ENCODE data around the gene TMEM106C. TPM values are rescaled to one million over a fixed set of nuclear protein-coding genes. Genes with fewer than 3 reads are reported as not detected.

Gene TMEM106C
- total RNA-seq, 5 donors from 2014 or later (not counting 1 experiment from before 2014, with no cell fraction given), result 25.8 to 36.5 (median 31.3) TPM

- Histone ChIP-seq H3K36me3 (ENCODE audit: control insufficient read depth in 2 of 2, extremely low read depth in 1 of 2, insufficient read depth in 1 of 2, low read length in 1 of 2) (no peaks in the 10 kb centered on the region), H3K9me3 (no peaks in the 10 kb centered on the region), H3K27ac (ENCODE audit: low read length) (no peak overlapping the region), H3K4me1 (ENCODE audit: control insufficient read depth in 1 of 2, extremely low read depth in 1 of 2, insufficient read depth in 2 of 2, low read length in 2 of 2) (peaks cover 0 to 9% of the 10 kb centered on the region in 2 experiments), H3K27me3 (replicated peaks in 1 of 2; ENCODE audit: control insufficient read depth in 2 of 2, extremely low read depth in 1 of 2, insufficient read depth in 2 of 2, low read length in 1 of 2) (peaks cover 0 to 36% of the 10 kb centered on the region in 2 experiments), H3K4me3 (ENCODE audit: control insufficient read depth in 1 of 2, extremely low read depth in 1 of 2, low read length in 1 of 2) (no peak overlapping the region)
- CTCF ChIA-PET, result no interaction called here
- POLR2A ChIA-PET, result no interaction called here
- no peak overlapping the region for H3K4me3 Mint-ChIP-seq
- H3K27ac Mint-ChIP-seq, result no peak overlapping the region
- H3K9me3 Mint-ChIP-seq, result no peaks in the 10 kb centered on the region
- H3K4me1 Mint-ChIP-seq, result peaks cover 0 to 7% (median 3%) of the 10 kb centered on the region in 3 donors
- peak in 30 of 35 experiments; percentile 11 to 64 (median 32) for DNase-seq
- no peaks in the 10 kb centered on the region for H3K36me3 Mint-ChIP-seq
- peaks cover 18 to 20% of the 10 kb centered on the region in 2 donors for H3K27me3 Mint-ChIP-seq
- peak; percentile 56 to 77 (median 68) for ATAC-seq (replicated peaks in 1 of 4)
- WGBS (ENCODE audit: insufficient coverage), result 52% methylated on average over 38 of the region's 40 CpGs
Measured at GRCh38 chr12:47941871-47942613, 21.4 kb upstream of the TMEM106C start.

GRCh38 chr12:47942614-47943225 is 20.7 kb upstream of the TMEM106C start:
- WGBS (ENCODE audit: insufficient coverage), result 75% methylated on average over 10 of the region's 31 CpGs
- no peak overlapping the region for H3K27ac Mint-ChIP-seq

GRCh38 chr12:47943623-47944340 is 19.6 kb upstream of the TMEM106C start:
- no peaks in the 10 kb centered on the region for H3K36me3 Mint-ChIP-seq
- ATAC-seq (replicated peaks in 1 of 4) (no peak), DNase-seq (no peak)
- H3K4me3 ChIP-seq (ENCODE audit: control insufficient read depth in 1 of 2, extremely low read depth in 1 of 2, low read length in 1 of 2), result no peak overlapping the region
- peaks cover 0 to 36% of the 10 kb centered on the region in 2 experiments for H3K27me3 ChIP-seq (replicated peaks in 1 of 2; ENCODE audit: control insufficient read depth in 2 of 2, extremely low read depth in 1 of 2, insufficient read depth in 2 of 2, low read length in 1 of 2)
- POLR2A ChIA-PET, result no interaction called here
- no peaks in the 10 kb centered on the region for H3K9me3 ChIP-seq
- H3K4me3 Mint-ChIP-seq, result no peak overlapping the region
- H3K36me3 ChIP-seq (ENCODE audit: control insufficient read depth in 2 of 2, extremely low read depth in 1 of 2, insufficient read depth in 1 of 2, low read length in 1 of 2), result no peaks in the 10 kb centered on the region
- H3K27ac Mint-ChIP-seq, result no peak overlapping the region
- CTCF ChIA-PET, result no interaction called here
- no peaks in the 10 kb centered on the region for H3K9me3 Mint-ChIP-seq
- H3K4me1 ChIP-seq (ENCODE audit: control insufficient read depth in 1 of 2, extremely low read depth in 1 of 2, insufficient read depth in 2 of 2, low read length in 2 of 2), result peaks cover 0 to 9% of the 10 kb centered on the region in 2 experiments
- H3K4me1 Mint-ChIP-seq, result peaks cover 0 to 7% (median 3%) of the 10 kb centered on the region in 3 donors
- no peak overlapping the region for H3K27ac ChIP-seq (ENCODE audit: low read length)
- peaks cover 19 to 20% of the 10 kb centered on the region in 2 donors for H3K27me3 Mint-ChIP-seq
- 70% methylated on average over 9 of the region's 12 CpGs for WGBS (ENCODE audit: insufficient coverage)

More at GRCh38 chr12:47942614-47943225, 20.7 kb upstream of the TMEM106C start:
- Mint-ChIP-seq H3K4me3 (no peak overlapping the region), H3K27me3 (peaks cover 19 to 20% of the 10 kb centered on the region in 2 donors), H3K36me3 (no peaks in the 10 kb centered on the region), H3K9me3 (no peaks in the 10 kb centered on the region), H3K4me1 (peaks cover 0 to 7% (median 3%) of the 10 kb centered on the region in 3 donors)
- no peaks in the 10 kb centered on the region for H3K36me3 ChIP-seq (ENCODE audit: control insufficient read depth in 2 of 2, extremely low read depth in 1 of 2, insufficient read depth in 1 of 2, low read length in 1 of 2)
- ChIA-PET CTCF (no interaction called here), POLR2A (no interaction called here)
- H3K4me1 ChIP-seq (ENCODE audit: control insufficient read depth in 1 of 2, extremely low read depth in 1 of 2, insufficient read depth in 2 of 2, low read length in 2 of 2), result peaks cover 0 to 9% of the 10 kb centered on the region in 2 experiments
- ATAC-seq (replicated peaks in 1 of 4) (no peak), DNase-seq (no peak)
- no peak overlapping the region for H3K4me3 ChIP-seq (ENCODE audit: control insufficient read depth in 1 of 2, extremely low read depth in 1 of 2, low read length in 1 of 2)
- no peaks in the 10 kb centered on the region for H3K9me3 ChIP-seq
- H3K27ac ChIP-seq (ENCODE audit: low read length), result no peak overlapping the region
- peaks cover 0 to 36% of the 10 kb centered on the region in 2 experiments for H3K27me3 ChIP-seq (replicated peaks in 1 of 2; ENCODE audit: control insufficient read depth in 2 of 2, extremely low read depth in 1 of 2, insufficient read depth in 2 of 2, low read length in 1 of 2)

GRCh38 chr12:47944685-47945340 is 18.6 kb upstream of the TMEM106C start:
- H3K36me3 Mint-ChIP-seq, result no peaks in the 10 kb centered on the region
- Histone ChIP-seq H3K36me3 (ENCODE audit: control insufficient read depth in 2 of 2, extremely low read depth in 1 of 2, insufficient read depth in 1 of 2, low read length in 1 of 2) (no peaks in the 10 kb centered on the region), H3K4me1 (ENCODE audit: control insufficient read depth in 1 of 2, extremely low read depth in 1 of 2, insufficient read depth in 2 of 2, low read length in 2 of 2) (peaks cover 0 to 9% of the 10 kb centered on the region in 2 experiments), H3K4me3 (ENCODE audit: control insufficient read depth in 1 of 2, extremely low read depth in 1 of 2, low read length in 1 of 2) (no peak overlapping the region), H3K9me3 (no peaks in the 10 kb centered on the region), H3K27me3 (replicated peaks in 1 of 2; ENCODE audit: control insufficient read depth in 2 of 2, extremely low read depth in 1 of 2, insufficient read depth in 2 of 2, low read length in 1 of 2) (peaks cover 0 to 41% of the 10 kb centered on the region in 2 experiments), H3K27ac (ENCODE audit: low read length) (no peak overlapping the region)
- POLR2A ChIA-PET, result no interaction called here
- no peak overlapping the region for H3K4me3 Mint-ChIP-seq
- H3K27ac Mint-ChIP-seq, result no peak overlapping the region
- 90% methylated on average over 5 of the region's 6 CpGs for WGBS (ENCODE audit: insufficient coverage)
- H3K27me3 Mint-ChIP-seq, result peaks cover 19 to 20% of the 10 kb centered on the region in 2 donors
- DNase-seq (no peak), ATAC-seq (replicated peaks in 1 of 4) (no peak)
- H3K4me1 Mint-ChIP-seq, result peaks cover 0 to 9% (median 3%) of the 10 kb centered on the region in 3 donors
- CTCF ChIA-PET, result no interaction called here
- H3K9me3 Mint-ChIP-seq, result no peaks in the 10 kb centered on the region

- Mint-ChIP-seq H3K36me3 (no peaks in the 10 kb centered on the region), H3K4me3 (no peak overlapping the region), H3K27ac (no peak overlapping the region), H3K27me3 (peaks cover 20 to 21% of the 10 kb centered on the region in 2 donors), H3K4me1 (peaks cover 0 to 9% (median 3%) of the 10 kb centered on the region in 3 donors), H3K9me3 (no peaks in the 10 kb centered on the region)
- Histone ChIP-seq H3K9me3 (no peaks in the 10 kb centered on the region), H3K36me3 (ENCODE audit: control insufficient read depth in 2 of 2, extremely low read depth in 1 of 2, insufficient read depth in 1 of 2, low read length in 1 of 2) (no peaks in the 10 kb centered on the region), H3K4me3 (ENCODE audit: control insufficient read depth in 1 of 2, extremely low read depth in 1 of 2, low read length in 1 of 2) (no peak overlapping the region), H3K27me3 (replicated peaks in 1 of 2; ENCODE audit: control insufficient read depth in 2 of 2, extremely low read depth in 1 of 2, insufficient read depth in 2 of 2, low read length in 1 of 2) (peaks cover 0 to 44% of the 10 kb centered on the region in 2 experiments), H3K27ac (ENCODE audit: low read length) (no peak overlapping the region), H3K4me1 (ENCODE audit: control insufficient read depth in 1 of 2, extremely low read depth in 1 of 2, insufficient read depth in 2 of 2, low read length in 2 of 2) (peaks cover 0 to 9% of the 10 kb centered on the region in 2 experiments)
- no peak for DNase-seq
- POLR2A ChIA-PET, result no interaction called here
- WGBS (ENCODE audit: insufficient coverage), result no CpG with 5 or more reads among the region's 1 CpG
- CTCF ChIA-PET, result no interaction called here
- ATAC-seq (replicated peaks in 1 of 4), result no peak
Measured at GRCh38 chr12:47945341-47945728, 18.1 kb upstream of the TMEM106C start.

Measured in T-cell (primary cell).